Nephron (organoid): Measurements from ENCODE around the gene OR10H4.

Experiments
- H3K27ac Mint-ChIP-seq, 3 experiments: 2 replicates each; pipeline ENCODE4 v1.8.0; 2020; ENCODE audit warnings: mixed read lengths in 3 of 3, mild to moderate bottlenecking in 2 of 3, moderate library complexity in 1 of 3
- H3K27me3 Mint-ChIP-seq: 2 replicates; pipeline ENCODE4 v1.8.0; 2021; ENCODE audit warnings: low read depth, mild to moderate bottlenecking, moderate library complexity, mixed read lengths
- H3K36me3 Mint-ChIP-seq: 2 replicates; pipeline ENCODE4 v1.8.0; 2020; ENCODE audit warnings: low read depth, mixed read lengths
- H3K4me1 Mint-ChIP-seq: 2 replicates; pipeline ENCODE4 v1.8.0; 2020; ENCODE audit warnings: mixed read lengths
- H3K4me3 Mint-ChIP-seq, 3 experiments: 2 replicates each; pipeline ENCODE4 v1.8.0; 2020; ENCODE audit warnings: mild to moderate bottlenecking in 3 of 3, mixed read lengths in 3 of 3, moderate library complexity in 2 of 3
- H3K9me3 Mint-ChIP-seq: 2 replicates; pipeline ENCODE4 v1.8.0; 2020; ENCODE audit warnings: mixed read lengths
- TF ChIP-seq, protein P1 (sequence below), 3 experiments: fragments of 200-600 bp; sonication (generic); IDR thresholded peaks; one replicate each; pipeline ENCODE4 v1.5.0; 2021; ENCODE audit warnings: antibody characterized with exemption in 3 of 3; ENCODE audit not compliant: unreplicated experiment in 3 of 3

OR10H4 gene

DNA sequence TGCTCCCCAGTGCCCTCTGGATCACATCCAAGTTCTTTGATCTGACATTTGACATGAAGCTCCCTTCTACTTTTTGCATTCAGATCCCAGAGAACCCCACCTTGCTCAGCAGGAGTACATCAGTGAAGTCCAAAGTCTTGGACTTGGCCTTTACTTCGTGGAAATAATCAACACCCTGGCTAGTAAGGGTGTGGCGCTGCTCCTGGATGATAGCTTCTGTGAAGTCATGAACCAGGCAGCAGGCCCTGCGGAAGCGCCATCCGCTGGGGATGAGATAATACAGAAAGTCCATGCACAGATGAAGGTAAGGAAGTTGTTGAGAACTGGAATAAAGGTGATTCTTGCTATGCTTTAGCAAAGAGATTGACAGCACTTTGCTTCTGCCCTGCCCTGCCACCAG lies 43.2 kb downstream of the OR10H4 start:
- Mint-ChIP-seq H3K9me3 (peaks cover 39% of the 10 kb centered on the region), H3K4me1 (no peaks in the 10 kb centered on the region), H3K4me3 (no peak overlapping the region), H3K36me3 (no peaks in the 10 kb centered on the region), H3K27ac (no peak overlapping the region), H3K27me3 (no peaks in the 10 kb centered on the region)
- TF ChIP-seq, protein P1, sequence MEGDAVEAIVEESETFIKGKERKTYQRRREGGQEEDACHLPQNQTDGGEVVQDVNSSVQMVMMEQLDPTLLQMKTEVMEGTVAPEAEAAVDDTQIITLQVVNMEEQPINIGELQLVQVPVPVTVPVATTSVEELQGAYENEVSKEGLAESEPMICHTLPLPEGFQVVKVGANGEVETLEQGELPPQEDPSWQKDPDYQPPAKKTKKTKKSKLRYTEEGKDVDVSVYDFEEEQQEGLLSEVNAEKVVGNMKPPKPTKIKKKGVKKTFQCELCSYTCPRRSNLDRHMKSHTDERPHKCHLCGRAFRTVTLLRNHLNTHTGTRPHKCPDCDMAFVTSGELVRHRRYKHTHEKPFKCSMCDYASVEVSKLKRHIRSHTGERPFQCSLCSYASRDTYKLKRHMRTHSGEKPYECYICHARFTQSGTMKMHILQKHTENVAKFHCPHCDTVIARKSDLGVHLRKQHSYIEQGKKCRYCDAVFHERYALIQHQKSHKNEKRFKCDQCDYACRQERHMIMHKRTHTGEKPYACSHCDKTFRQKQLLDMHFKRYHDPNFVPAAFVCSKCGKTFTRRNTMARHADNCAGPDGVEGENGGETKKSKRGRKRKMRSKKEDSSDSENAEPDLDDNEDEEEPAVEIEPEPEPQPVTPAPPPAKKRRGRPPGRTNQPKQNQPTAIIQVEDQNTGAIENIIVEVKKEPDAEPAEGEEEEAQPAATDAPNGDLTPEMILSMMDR (IDR thresholded peaks at IDR 0.05; ENCODE audit: unreplicated experiment in 3 of 3), result no peak

DNA sequence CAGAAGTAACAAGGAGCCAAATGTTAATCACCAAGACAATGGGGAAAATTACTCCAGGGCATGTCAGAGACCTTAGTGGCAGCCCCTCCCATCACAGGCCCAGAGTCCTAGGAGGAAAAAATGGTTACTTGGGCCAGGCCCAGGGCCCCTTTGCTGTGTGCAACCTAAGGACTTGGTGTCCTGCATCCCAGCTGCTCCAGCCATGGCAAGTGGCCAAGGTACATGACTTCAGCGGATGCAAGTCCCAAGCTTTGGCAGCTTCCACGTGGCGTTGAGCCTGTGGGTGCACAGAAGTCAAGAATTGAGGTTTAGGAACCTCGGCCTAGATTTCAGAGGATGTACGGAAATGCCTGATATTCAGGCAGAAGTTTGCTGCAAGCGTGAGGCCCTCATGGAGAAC lies 46.7 kb downstream of the OR10H4 start:
- TF ChIP-seq, protein P1 (IDR thresholded peaks at IDR 0.05; ENCODE audit: unreplicated experiment in 3 of 3), result no peak
- peaks cover 31% of the 10 kb centered on the region for H3K9me3 Mint-ChIP-seq
- no peaks in the 10 kb centered on the region for H3K27me3 Mint-ChIP-seq
- no peaks in the 10 kb centered on the region for H3K4me1 Mint-ChIP-seq
- H3K4me3 Mint-ChIP-seq, result no peak overlapping the region
- H3K27ac Mint-ChIP-seq, result no peak overlapping the region
- no peaks in the 10 kb centered on the region for H3K36me3 Mint-ChIP-seq

DNA sequence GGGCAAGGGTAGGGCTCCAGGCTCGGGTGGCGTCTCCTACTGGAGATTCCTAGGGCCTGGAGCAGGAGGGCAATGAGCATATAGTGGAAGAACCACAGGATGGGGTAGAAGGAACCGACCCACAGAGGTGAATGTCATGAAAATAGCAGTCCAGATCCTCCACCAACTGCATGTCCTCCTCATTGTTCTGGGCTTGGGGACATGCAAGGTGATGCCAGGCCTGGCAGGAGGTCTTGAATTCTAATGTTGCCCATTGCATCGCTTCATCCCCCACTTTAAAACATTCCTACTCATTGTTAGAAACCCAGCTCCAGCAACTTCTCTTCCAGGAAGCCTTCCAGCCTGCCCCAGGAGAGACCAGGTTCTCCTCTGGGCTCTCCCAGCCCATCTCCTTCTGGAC lies 49.4 kb downstream of the OR10H4 start:
- Mint-ChIP-seq H3K27ac (no peak overlapping the region), H3K4me3 (no peak overlapping the region), H3K27me3 (no peaks in the 10 kb centered on the region), H3K9me3 (peaks cover 15% of the 10 kb centered on the region), H3K36me3 (no peaks in the 10 kb centered on the region), H3K4me1 (peaks cover 12% of the 10 kb centered on the region)
- TF ChIP-seq, protein P1 (IDR thresholded peaks at IDR 0.05; ENCODE audit: unreplicated experiment in 3 of 3), result no peak
